HEK293 (cell line): ENCODE measurements around the gene ZNF469.

Experiments used
- CTCF ChIA-PET: fragments of 350-600 bp; formaldehyde crosslinking; extraction: SDS; loops from one replicate; lab custom pipeline; 2021; ENCODE audit warnings: antibody characterized with exemption; lab: Yijun Ruan, JAX
- POLR2A ChIA-PET: fragments of 300-600 bp; formaldehyde crosslinking; extraction: SDS; loops from one replicate; lab custom pipeline; 2020; ENCODE audit warnings: antibody characterized with exemption, inconsistent platforms; lab: Yijun Ruan, JAX
- H3K27ac ChIP-seq: fragments of 200-500 bp; sonication (Bioruptor generic); 2 replicates; pipeline ENCODE4 v1.5.1; 2014; ENCODE audit warnings: low read depth, low read length, control low read depth, inconsistent platforms; ENCODE audit errors: extremely low read depth
- H3K36me3 ChIP-seq, 2 experiments: fragments of 200-500 bp in 1 of 2; sonication (Bioruptor generic) in 1 of 2; 1 replicate in 1 of 2; 2 replicates in 1 of 2; pipeline ENCODE4 v1.5.1; 2014 to 2017; ENCODE audit warnings: inconsistent platforms in 2 of 2, low read length in 2 of 2; ENCODE audit not compliant: control insufficient read depth in 2 of 2, insufficient read depth in 1 of 2
- H3K4me1 ChIP-seq: fragments of 200-500 bp; sonication (Bioruptor generic); 2 replicates; pipeline ENCODE4 v1.5.1; 2014; ENCODE audit warnings: mild to moderate bottlenecking, low read length, inconsistent platforms; ENCODE audit not compliant: control insufficient read depth, insufficient read depth
- H3K4me3 ChIP-seq: 2 replicates; pipeline ENCODE4 v1.5.1; 2011; ENCODE audit warnings: low read depth, mild to moderate bottlenecking, control low read depth, low read length, moderate library complexity
- H3K9me3 ChIP-seq: fragments of 200-500 bp; sonication (Bioruptor generic); 2 replicates; pipeline ENCODE4 v1.5.1; 2014; ENCODE audit warnings: low read depth, low read length, inconsistent platforms; ENCODE audit not compliant: control insufficient read depth, insufficient read depth
- EGR2 ChIP-seq: fragments of 450-650 bp; formaldehyde crosslinking; IDR thresholded peaks from 2 replicates; pipeline ENCODE4 v1.5.1; 2016; ENCODE audit warnings: low read depth, missing biosample characterization, missing genetic modification characterization
- INSM2 ChIP-seq: fragments of 450-650 bp; formaldehyde crosslinking; IDR thresholded peaks from 2 replicates; pipeline ENCODE4 v1.5.1; 2016; ENCODE audit warnings: missing biosample characterization, missing genetic modification characterization
- KLF16 ChIP-seq: fragments of 450-650 bp; formaldehyde crosslinking; IDR thresholded peaks from 2 replicates; pipeline ENCODE4 v1.5.1; 2017; ENCODE audit warnings: missing biosample characterization, missing genetic modification characterization
- KLF8 ChIP-seq: fragments of 450-650 bp; formaldehyde crosslinking; IDR thresholded peaks from 2 replicates; pipeline ENCODE4 v1.5.1; 2016; ENCODE audit warnings: missing biosample characterization, missing genetic modification characterization
- RBAK ChIP-seq: fragments of 450-650 bp; formaldehyde crosslinking; IDR thresholded peaks from 2 replicates; pipeline ENCODE4 v1.5.1; 2016; ENCODE audit warnings: missing biosample characterization, missing genetic modification characterization
- ZBTB48 ChIP-seq: fragments of 450-650 bp; formaldehyde crosslinking; IDR thresholded peaks from 2 replicates; pipeline ENCODE4 v1.5.1; 2016; ENCODE audit warnings: missing biosample characterization, missing genetic modification characterization
- ZFHX2 ChIP-seq: fragments of 450-650 bp; formaldehyde crosslinking; conservative IDR thresholded peaks from 2 replicates; pipeline ENCODE4 v1.5.1; 2016; ENCODE audit warnings: missing biosample characterization, missing genetic modification characterization
- ZNF146 ChIP-seq: fragments of 450-650 bp; formaldehyde crosslinking; IDR thresholded peaks from 2 replicates; pipeline ENCODE4 v1.5.1; 2016; ENCODE audit warnings: missing biosample characterization, missing genetic modification characterization
- ZNF157 ChIP-seq: fragments of 450-650 bp; formaldehyde crosslinking; IDR thresholded peaks from 2 replicates; pipeline ENCODE4 v1.5.1; 2016; ENCODE audit warnings: missing biosample characterization, missing genetic modification characterization
- ZNF18 ChIP-seq: fragments of 450-650 bp; formaldehyde crosslinking; IDR thresholded peaks from 2 replicates; pipeline ENCODE4 v1.5.1; 2016; ENCODE audit warnings: missing biosample characterization, missing genetic modification characterization
- ZNF404 ChIP-seq: fragments of 450-650 bp; formaldehyde crosslinking; IDR thresholded peaks from 2 replicates; pipeline ENCODE4 v1.5.1; 2017; ENCODE audit warnings: missing biosample characterization, missing genetic modification characterization
- ZNF449 ChIP-seq: fragments of 450-650 bp; formaldehyde crosslinking; IDR thresholded peaks from 2 replicates; pipeline ENCODE4 v1.5.1; 2017; ENCODE audit warnings: missing biosample characterization, mild to moderate bottlenecking, missing genetic modification characterization, moderate library complexity
- ZNF501 ChIP-seq: fragments of 450-650 bp; formaldehyde crosslinking; IDR thresholded peaks from 2 replicates; pipeline ENCODE4 v1.5.1; 2016; ENCODE audit warnings: missing biosample characterization, missing genetic modification characterization
- ZNF518A ChIP-seq: fragments of 450-650 bp; formaldehyde crosslinking; conservative IDR thresholded peaks from 2 replicates; pipeline ENCODE4 v1.5.1; 2016; ENCODE audit warnings: low read depth, missing biosample characterization, missing genetic modification characterization
- ZNF549 ChIP-seq: fragments of 450-650 bp; IDR thresholded peaks from 2 replicates; pipeline ENCODE4 v1.5.1; 2018; ENCODE audit warnings: missing biosample characterization, missing genetic modification characterization, mild to moderate bottlenecking, inconsistent platforms, moderate library complexity
- ZNF596 ChIP-seq: fragments of 450-650 bp; IDR thresholded peaks from 2 replicates; pipeline ENCODE4 v1.5.0; 2018; ENCODE audit warnings: missing biosample characterization, mild to moderate bottlenecking, missing genetic modification characterization, moderate library complexity
- ZNF621 ChIP-seq: fragments of 450-650 bp; formaldehyde crosslinking; IDR thresholded peaks from 2 replicates; pipeline ENCODE4 v1.5.1; 2017; ENCODE audit warnings: missing biosample characterization, missing genetic modification characterization
- ZNF626 ChIP-seq: fragments of 450-650 bp; sonication (Bioruptor Pico); formaldehyde crosslinking; IDR thresholded peaks from 2 replicates; pipeline ENCODE4 v1.5.1; 2018; ENCODE audit warnings: missing biosample characterization, missing genetic modification characterization, inconsistent platforms
- ZNF701 ChIP-seq: fragments of 450-650 bp; formaldehyde crosslinking; IDR thresholded peaks from 2 replicates; pipeline ENCODE4 v1.5.1; 2016; ENCODE audit warnings: missing biosample characterization, missing genetic modification characterization
- ZNF707 ChIP-seq: fragments of 450-650 bp; formaldehyde crosslinking; IDR thresholded peaks from 2 replicates; pipeline ENCODE4 v1.5.1; 2016; ENCODE audit warnings: missing biosample characterization, missing genetic modification characterization
- ZNF747 ChIP-seq: fragments of 450-650 bp; formaldehyde crosslinking; IDR thresholded peaks from 2 replicates; pipeline ENCODE4 v1.5.1; 2016; ENCODE audit warnings: missing biosample characterization, missing genetic modification characterization
- ZNF785 ChIP-seq: fragments of 450-650 bp; formaldehyde crosslinking; IDR thresholded peaks from 2 replicates; pipeline ENCODE4 v1.5.1; 2016; ENCODE audit warnings: missing biosample characterization, missing genetic modification characterization
- ZNF791 ChIP-seq: fragments of 450-650 bp; formaldehyde crosslinking; IDR thresholded peaks from 2 replicates; pipeline ENCODE4 v1.5.1; 2016; ENCODE audit warnings: missing biosample characterization, missing genetic modification characterization
- ZSCAN16 ChIP-seq: fragments of 450-650 bp; formaldehyde crosslinking; IDR thresholded peaks from 2 replicates; pipeline ENCODE4 v1.5.1; 2016; ENCODE audit warnings: missing biosample characterization, missing genetic modification characterization

Gene ZNF469

GRCh38 chr16:88398874-88399178 lies 16.1 kb downstream of the ZNF469 start:
- TF ChIP-seq RBAK (tag by site-specific recombination) = peak; percentile 92
- no peak for TF ChIP-seq KLF8 (tag by site-specific recombination)
- TF ChIP-seq, all 188 proteins: peak for 1
- POLR2A ChIA-PET = no interaction called here
- CTCF ChIA-PET = no interaction called here
- H3K27ac ChIP-seq = no peak overlapping the region
- H3K4me1 ChIP-seq = no peaks in the 10 kb centered on the region
- H3K4me3 ChIP-seq = no peak overlapping the region
- H3K9me3 ChIP-seq = no peaks in the 10 kb centered on the region
- no peaks in the 10 kb centered on the region for H3K36me3 ChIP-seq

GRCh38 chr16:88400186-88400585 lies 17.4 kb downstream of the ZNF469 start:
- ChIA-PET POLR2A (no interaction called here), CTCF (interaction anchor here (0.6 kb wide), 1 partner anchor 21 kb away, joined by 3 read pairs; no protein-coding TSS in a partner anchor)
- no peak overlapping the region for H3K4me3 ChIP-seq
- TF ChIP-seq ZNF157 (no peak), ZNF501 (tag by site-specific recombination) (no peak), KLF16 (tag by site-specific recombination) (no peak), ZNF701 (tag by site-specific recombination) (no peak), ZNF404 (tag by site-specific recombination) (no peak), ZNF549 (tag by site-specific recombination) (no peak), ZNF18 (tag by site-specific recombination) (no peak), ZNF146 (tag by site-specific recombination) (no peak), ZNF747 (tag by site-specific recombination) (no peak), ZNF518A (tag by site-specific recombination) (no peak)
- H3K27ac ChIP-seq = no peak overlapping the region
- no peaks in the 10 kb centered on the region for H3K36me3 ChIP-seq
- H3K4me1 ChIP-seq = no peaks in the 10 kb centered on the region
- no peaks in the 10 kb centered on the region for H3K9me3 ChIP-seq

GRCh38 chr16:88401604-88402246 lies 19.0 kb downstream of the ZNF469 start:
- CTCF ChIA-PET = no interaction called here
- Histone ChIP-seq H3K27ac (no peak overlapping the region), H3K9me3 (no peaks in the 10 kb centered on the region), H3K4me1 (no peaks in the 10 kb centered on the region), H3K36me3 (no peaks in the 10 kb centered on the region), H3K4me3 (no peak overlapping the region)
- POLR2A ChIA-PET = no interaction called here
- TF ChIP-seq EGR2 (peak; percentile 68), ZNF621 (no peak), ZNF596 (tag by site-specific recombination) (no peak), ZNF785 (tag by site-specific recombination) (no peak), ZNF707 (tag by site-specific recombination) (no peak), ZSCAN16 (tag by site-specific recombination) (no peak), ZNF449 (tag by site-specific recombination) (no peak), INSM2 (tag by site-specific recombination) (no peak), ZNF791 (no peak), ZBTB48 (no peak), ZNF626 (tag by site-specific recombination) (no peak), ZFHX2 (peak; percentile 65)
